CD14-positive monocyte (primary cell): Measurements from ENCODE around the gene ACTA2. TPM values are rescaled to one million over a fixed set of nuclear protein-coding genes. Genes with fewer than 3 reads are reported as not detected.

Experiments
- DNase-seq, 3 donors: peaks; one replicate each; pipeline ENCODE4 v3.0.0-alpha.2; 2011 to 2022
- H2AFZ ChIP-seq: 2 replicates; pipeline ENCODE4 v1.6.0; 2012; ENCODE audit warnings: mild to moderate bottlenecking, low read depth, low read length, inconsistent platforms; ENCODE audit not compliant: insufficient read depth, poor library complexity, severe bottlenecking
- H3K27ac ChIP-seq, 2 donors: 1 replicate in 1 of 2; 2 replicates in 1 of 2; pipeline ENCODE4 v1.5.1; 2012 to 2013; ENCODE audit warnings: low read length in 2 of 2, control low read depth in 1 of 2, inconsistent platforms in 1 of 2, low read depth in 1 of 2, mild to moderate bottlenecking in 1 of 2
- H3K27me3 ChIP-seq, 2 donors: one replicate each; pipeline versions ENCODE4 v1.6.0 to v1.6.1; 2011 to 2013; ENCODE audit warnings: low read length in 2 of 2; ENCODE audit not compliant: control insufficient read depth in 2 of 2, insufficient read depth in 2 of 2
- H3K36me3 ChIP-seq, 2 donors: replicated peaks in 1 of 2; 1 replicate in 1 of 2; 2 replicates in 1 of 2; pipeline versions ENCODE4 v1.5.1 to v1.6.1; 2012 to 2013; ENCODE audit warnings: low read length in 2 of 2, control low read depth in 1 of 2, inconsistent platforms in 1 of 2, mild to moderate bottlenecking in 1 of 2; ENCODE audit not compliant: insufficient read depth in 2 of 2, control insufficient read depth in 1 of 2
- H3K4me1 ChIP-seq, 2 donors: 1 replicate in 1 of 2; 2 replicates in 1 of 2; pipeline versions ENCODE4 v1.5.1 to v1.6.1; 2012 to 2013; ENCODE audit warnings: low read length in 2 of 2, control low read depth in 1 of 2, inconsistent platforms in 1 of 2, mild to moderate bottlenecking in 1 of 2, moderate library complexity in 1 of 2; ENCODE audit not compliant: insufficient read depth in 2 of 2, control insufficient read depth in 1 of 2
- H3K4me2 ChIP-seq: replicated peaks from 2 replicates; pipeline ENCODE3; 2012; ENCODE audit warnings: low read length, moderate library complexity, mild to moderate bottlenecking; ENCODE audit not compliant: poor library complexity, severe bottlenecking; ENCODE audit errors: extremely low read depth
- H3K4me3 ChIP-seq, 3 experiments: fragments of 200-600 bp in 1 of 3; sonication (generic) in 1 of 3; replicated peaks in 1 of 3; 1 replicate in 2 of 3; 2 replicates in 1 of 3; pipeline ENCODE4 v1.5.1; 2011 to 2013; ENCODE audit warnings: low read length in 3 of 3, mild to moderate bottlenecking in 3 of 3, control low read depth in 2 of 3, low read depth in 2 of 3, inconsistent platforms in 1 of 3, moderate library complexity in 1 of 3
- H3K79me2 ChIP-seq: 2 replicates; pipeline ENCODE4 v1.6.0; 2012; ENCODE audit warnings: mild to moderate bottlenecking, control low read depth, inconsistent platforms, low read length, moderate library complexity; ENCODE audit not compliant: insufficient read depth
- H3K9ac ChIP-seq: 2 replicates; pipeline ENCODE4 v1.6.0; 2017; ENCODE audit warnings: low read length, mild to moderate bottlenecking; ENCODE audit not compliant: insufficient read depth, poor library complexity, severe bottlenecking
- H3K9me3 ChIP-seq, 2 donors: replicated peaks in 1 of 2; 1 replicate in 1 of 2; 2 replicates in 1 of 2; pipeline versions ENCODE4 v1.5.1 to v1.6.1; 2012 to 2013; ENCODE audit warnings: low read length in 2 of 2, control low read depth in 1 of 2; ENCODE audit not compliant: control insufficient read depth in 1 of 2, insufficient read depth in 1 of 2
- H4K20me1 ChIP-seq: 2 replicates; pipeline ENCODE4 v1.6.0; 2012; ENCODE audit warnings: mild to moderate bottlenecking, low read length, control low read depth, moderate library complexity; ENCODE audit not compliant: insufficient read depth
- H3K27ac Mint-ChIP-seq, 7 donors: one replicate each; pipeline ENCODE4 v1.8.0; 2020; ENCODE audit warnings: mild to moderate bottlenecking in 7 of 7, mixed read lengths in 7 of 7, moderate library complexity in 6 of 7, inconsistent platforms in 2 of 7
- H3K27me3 Mint-ChIP-seq, 3 donors: one replicate each; pipeline ENCODE4 v1.8.0; 2021 to 2022; ENCODE audit warnings: low read depth in 3 of 3, mild to moderate bottlenecking in 3 of 3, mixed read lengths in 3 of 3, moderate library complexity in 3 of 3, inconsistent platforms in 1 of 3
- H3K36me3 Mint-ChIP-seq, 2 donors: one replicate each; pipeline ENCODE4 v1.8.0; 2020; ENCODE audit warnings: mixed read lengths in 2 of 2, inconsistent platforms in 1 of 2, mild to moderate bottlenecking in 1 of 2
- H3K4me1 Mint-ChIP-seq: one replicate; pipeline ENCODE4 v1.8.0; 2020; ENCODE audit warnings: mild to moderate bottlenecking, mixed read lengths
- H3K4me3 Mint-ChIP-seq, 2 donors: one replicate each; pipeline ENCODE4 v1.8.0; 2020; ENCODE audit warnings: mild to moderate bottlenecking in 2 of 2, mixed read lengths in 2 of 2, moderate library complexity in 1 of 2
- H3K9me3 Mint-ChIP-seq, 7 donors: one replicate each; pipeline ENCODE4 v1.8.0; 2020 to 2022; ENCODE audit warnings: mixed read lengths in 7 of 7, mild to moderate bottlenecking in 6 of 7, moderate library complexity in 6 of 7, inconsistent platforms in 2 of 7
- CTCF ChIP-seq: fragments of 200-600 bp; IDR thresholded peaks from one replicate; pipeline ENCODE4 v1.8.0; 2022; ENCODE audit warnings: antibody characterized with exemption, mild to moderate bottlenecking
- WGBS: methylation state at CpG from one replicate; pipeline ENCODE4 v1.1.5; 2013; ENCODE audit warnings: missing lambda C conversion rate; ENCODE audit not compliant: insufficient coverage; 5-methylcytosine and 5-hydroxymethylcytosine counted together
- intact Hi-C, 2 donors: fragments of 100-400 bp; cut with micrococcal nuclease; formaldehyde crosslinking; loops; one replicate each; pipeline versions ENCODE4 v1.15.0 to v1.15.1; 2023
- polyA plus RNA-seq, 3 donors: library from polyadenylated mRNA; depleted of rRNA in 1 of 3; unstranded in 2 of 3; stranded (reverse) in 1 of 3; fragments of 300-500 nt in 2 of 3; fragments of >200 nt in 1 of 3; fragmentation: Illumina TruSeq in 2 of 3; gene quantifications; 1 replicate in 2 of 3; 2 replicates in 1 of 3; pipeline ENCODE4 v1.2.3, GENCODE V29; 2012 to 2021

Gene ACTA2
- polyA plus RNA-seq, 3 donors: 4.4 to 12.3 (median 6.8) TPM

DNA sequence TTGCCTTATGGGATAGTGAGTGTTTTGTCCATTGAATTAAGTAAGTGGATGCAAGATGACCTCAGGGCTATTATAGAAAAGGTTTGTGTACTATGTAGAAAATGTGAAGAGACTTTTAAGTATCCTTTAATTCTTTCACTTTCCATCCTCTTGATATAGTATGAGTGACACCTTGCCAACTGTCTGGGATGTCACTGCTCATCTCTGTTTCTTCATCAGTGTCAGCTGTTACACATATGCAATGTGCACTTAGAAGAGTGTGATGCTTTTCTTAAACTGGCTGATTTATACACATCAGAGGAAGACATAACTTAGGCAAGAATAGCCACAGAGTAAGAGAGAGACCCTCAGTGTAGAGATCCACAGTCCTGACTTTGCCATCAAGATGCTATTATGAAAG lies 8.7 kb upstream of the ACTA2 start:
- Histone ChIP-seq H3K9ac (no peak overlapping the region), H3K4me2 (no peak overlapping the region), H3K79me2 (no peaks in the 10 kb centered on the region), H3K27me3 (no peaks in the 10 kb centered on the region), H3K4me1 (peaks cover 13 to 15% of the 10 kb centered on the region in 2 donors), H3K4me3 (no peak overlapping the region), H3K27ac (no peak overlapping the region), H3K36me3 (no peaks in the 10 kb centered on the region), H2AFZ (no peak overlapping the region), H4K20me1 (no peaks in the 10 kb centered on the region), H3K9me3 (no peaks in the 10 kb centered on the region)
- Mint-ChIP-seq H3K36me3 (peaks cover 0 to 2% of the 10 kb centered on the region in 2 donors), H3K9me3 (no peaks in the 10 kb centered on the region), H3K4me3 (no peak overlapping the region), H3K27me3 (peaks cover 0 to 2% (median 1%) of the 10 kb centered on the region in 3 donors), H3K27ac (no peak overlapping the region), H3K4me1 (peaks cover 29% of the 10 kb centered on the region)
- TF ChIP-seq CTCF: no peak
- intact Hi-C loops: no loop called here
- DNase-seq: no peak

GRCh38 chr10:88960802-88961201 lies 8.2 kb upstream of the ACTA2 start:
- Histone ChIP-seq H3K9ac (no peak overlapping the region), H3K4me2 (no peak overlapping the region), H3K27me3 (no peaks in the 10 kb centered on the region), H3K4me1 (peaks cover 13 to 15% of the 10 kb centered on the region in 2 donors), H2AFZ (no peak overlapping the region), H3K4me3 (no peak overlapping the region), H3K27ac (no peak overlapping the region), H3K9me3 (no peaks in the 10 kb centered on the region), H3K79me2 (no peaks in the 10 kb centered on the region), H4K20me1 (no peaks in the 10 kb centered on the region), H3K36me3 (no peaks in the 10 kb centered on the region)
- Mint-ChIP-seq H3K9me3 (no peaks in the 10 kb centered on the region), H3K27me3 (peaks cover 0 to 2% (median 1%) of the 10 kb centered on the region in 3 donors), H3K36me3 (peaks cover 0 to 2% of the 10 kb centered on the region in 2 donors), H3K4me1 (peaks cover 29% of the 10 kb centered on the region), H3K4me3 (no peak overlapping the region), H3K27ac (no peak overlapping the region)
- no peak for TF ChIP-seq CTCF
- intact Hi-C loops: no loop called here
- no CpG with 5 or more reads among the region's 1 CpG for WGBS
- DNase-seq: no peak
